OCI-LY3 (cell line): Measurements from ENCODE around the gene GUF1.
A peak's percentile ranks its signal among the peaks of the same experiment; 100 is the strongest.

Experiments
- H2AFZ ChIP-seq: fragments of 200-600, 300-600 bp; shearing (Covaris generic); 2 replicates; pipeline ENCODE4 v1.6.0; 2014; ENCODE audit warnings: antibody characterized with exemption, low read depth, low read length
- H3K27ac ChIP-seq: fragments of 200-600, 300-600 bp; sonication (generic); 2 replicates; pipeline ENCODE4 v1.5.1; 2014; ENCODE audit warnings: mild to moderate bottlenecking, low read length, moderate library complexity, mixed read lengths
- H3K27me3 ChIP-seq: fragments of 200-600, 300-600 bp; sonication (generic); 2 replicates; pipeline ENCODE4 v1.6.1; 2014; ENCODE audit warnings: low read depth, low read length, mixed read lengths
- H3K36me3 ChIP-seq: fragments of 200-600, 300-600 bp; sonication (generic); replicated peaks from 2 replicates; pipeline ENCODE3; 2014; ENCODE audit warnings: low read depth, low read length, mixed read lengths
- H3K4me1 ChIP-seq: fragments of 300-600, 200-600 bp; sonication (generic); 2 replicates; pipeline ENCODE4 v1.6.1; 2014; ENCODE audit warnings: low read length, mixed read lengths
- H3K4me2 ChIP-seq: fragments of 200-600, 300-600 bp; sonication (generic); 2 replicates; pipeline ENCODE4 v1.6.1; 2014; ENCODE audit warnings: low read length, mixed read lengths
- H3K4me3 ChIP-seq: fragments of 300-600, 200-600 bp; sonication (generic); 2 replicates; pipeline ENCODE4 v1.5.1; 2014; ENCODE audit warnings: antibody characterized with exemption, mild to moderate bottlenecking, low read length, moderate library complexity
- H3K79me2 ChIP-seq: fragments of 300-600, 200-600 bp; shearing (Covaris generic); 2 replicates; pipeline ENCODE4 v1.6.1; 2014; ENCODE audit warnings: mild to moderate bottlenecking, low read length, mixed read lengths
- H3K9ac ChIP-seq: fragments of 300-600, 200-600 bp; shearing (Covaris generic); 2 replicates; pipeline ENCODE4 v1.6.0; 2014; ENCODE audit warnings: mild to moderate bottlenecking, low read length, moderate library complexity
- H3K9me3 ChIP-seq: fragments of 200-600, 300-600 bp; shearing (Covaris generic); 2 replicates; pipeline ENCODE4 v1.6.1; 2014; ENCODE audit warnings: low read length, mixed read lengths; ENCODE audit not compliant: insufficient read depth
- H4K20me1 ChIP-seq: fragments of 200-600, 300-600 bp; sonication (generic); 2 replicates; pipeline ENCODE4 v1.6.1; 2016; ENCODE audit warnings: low read length, mixed read lengths; ENCODE audit not compliant: insufficient read depth
- EZH2phosphoT487 ChIP-seq: fragments of 200-600 bp; shearing (Covaris generic); IDR thresholded peaks from 2 replicates; pipeline ENCODE4 v1.6.1; 2018; ENCODE audit warnings: antibody characterized with exemption, mixed run types, low read depth
- TF ChIP-seq, protein P1 (sequence below): fragments of 200-600, 300-600 bp; sonication (generic); IDR thresholded peaks from 2 replicates; pipeline ENCODE4 v1.5.1; 2014; ENCODE audit warnings: antibody characterized with exemption, low read length, low read depth

Gene GUF1, protein sequence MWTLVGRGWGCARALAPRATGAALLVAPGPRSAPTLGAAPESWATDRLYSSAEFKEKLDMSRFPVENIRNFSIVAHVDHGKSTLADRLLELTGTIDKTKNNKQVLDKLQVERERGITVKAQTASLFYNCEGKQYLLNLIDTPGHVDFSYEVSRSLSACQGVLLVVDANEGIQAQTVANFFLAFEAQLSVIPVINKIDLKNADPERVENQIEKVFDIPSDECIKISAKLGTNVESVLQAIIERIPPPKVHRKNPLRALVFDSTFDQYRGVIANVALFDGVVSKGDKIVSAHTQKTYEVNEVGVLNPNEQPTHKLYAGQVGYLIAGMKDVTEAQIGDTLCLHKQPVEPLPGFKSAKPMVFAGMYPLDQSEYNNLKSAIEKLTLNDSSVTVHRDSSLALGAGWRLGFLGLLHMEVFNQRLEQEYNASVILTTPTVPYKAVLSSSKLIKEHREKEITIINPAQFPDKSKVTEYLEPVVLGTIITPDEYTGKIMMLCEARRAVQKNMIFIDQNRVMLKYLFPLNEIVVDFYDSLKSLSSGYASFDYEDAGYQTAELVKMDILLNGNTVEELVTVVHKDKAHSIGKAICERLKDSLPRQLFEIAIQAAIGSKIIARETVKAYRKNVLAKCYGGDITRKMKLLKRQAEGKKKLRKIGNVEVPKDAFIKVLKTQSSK

DNA sequence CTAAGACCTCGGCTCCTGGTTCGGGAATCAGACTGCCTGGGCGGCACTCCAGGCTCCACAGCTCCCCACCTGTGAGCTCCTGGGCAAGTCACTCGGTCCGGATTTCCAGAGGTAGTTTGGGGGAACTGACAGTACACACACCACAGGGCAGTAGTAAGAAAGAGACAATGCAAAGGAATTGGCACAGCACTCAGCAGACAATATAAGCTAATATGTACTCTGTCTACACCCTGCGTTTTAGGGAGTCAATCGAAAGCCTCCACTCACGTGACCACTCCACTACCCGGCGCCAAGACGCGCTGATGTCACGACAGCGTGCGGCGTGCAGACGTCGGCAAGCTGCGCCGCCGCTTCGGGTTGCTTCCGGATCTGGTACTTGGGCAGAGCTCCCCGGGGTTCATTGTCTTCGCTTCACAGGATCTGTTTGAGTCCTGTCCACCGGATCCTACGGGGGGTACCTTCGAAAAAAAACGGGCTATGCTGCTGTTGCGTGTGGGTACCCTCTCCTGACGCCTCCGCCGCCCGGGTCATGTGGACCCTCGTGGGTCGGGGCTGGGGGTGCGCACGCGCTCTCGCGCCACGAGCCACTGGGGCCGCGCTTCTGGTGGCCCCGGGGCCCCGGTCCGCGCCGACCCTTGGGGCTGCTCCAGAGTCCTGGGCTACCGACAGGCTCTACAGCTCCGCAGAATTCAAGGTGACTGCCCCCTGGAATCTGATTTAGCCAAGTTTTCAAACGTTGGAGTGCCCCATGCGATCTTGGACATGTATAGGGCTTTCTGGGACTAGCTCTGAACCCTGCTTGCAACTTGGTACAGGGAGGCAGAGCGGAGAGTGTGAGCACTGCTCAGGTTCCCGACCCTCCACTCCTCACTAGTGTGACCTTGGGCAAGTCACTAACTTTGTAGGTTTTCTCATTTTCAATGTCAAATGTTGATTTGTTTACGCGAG, at the start of gene GUF1:
Gene GUF1, plus strand, starts transcription at position 327 of the 948 bp plus-strand sequence. Its CDS starts 203 bp downstream, at position 530.
- Histone ChIP-seq H3K79me2 (peaks cover 48% of the 10 kb centered on the region), H3K4me1 (peaks cover 18% of the 10 kb centered on the region), H3K9ac (peak within 1 kb of the TSS; percentile 95), H3K4me2 (peak within 1 kb of the TSS; percentile 82), H3K9me3 (no peaks in the 10 kb centered on the region), H3K4me3 (peak within 1 kb of the TSS; percentile 92), H3K36me3 (peaks cover 15% of the 10 kb centered on the region), H3K27me3 (no peaks in the 10 kb centered on the region), H2AFZ (peak within 1 kb of the TSS; percentile 96), H4K20me1 (no peaks in the 10 kb centered on the region), H3K27ac (peak within 1 kb of the TSS; percentile 73)
- TF ChIP-seq, protein P1, sequence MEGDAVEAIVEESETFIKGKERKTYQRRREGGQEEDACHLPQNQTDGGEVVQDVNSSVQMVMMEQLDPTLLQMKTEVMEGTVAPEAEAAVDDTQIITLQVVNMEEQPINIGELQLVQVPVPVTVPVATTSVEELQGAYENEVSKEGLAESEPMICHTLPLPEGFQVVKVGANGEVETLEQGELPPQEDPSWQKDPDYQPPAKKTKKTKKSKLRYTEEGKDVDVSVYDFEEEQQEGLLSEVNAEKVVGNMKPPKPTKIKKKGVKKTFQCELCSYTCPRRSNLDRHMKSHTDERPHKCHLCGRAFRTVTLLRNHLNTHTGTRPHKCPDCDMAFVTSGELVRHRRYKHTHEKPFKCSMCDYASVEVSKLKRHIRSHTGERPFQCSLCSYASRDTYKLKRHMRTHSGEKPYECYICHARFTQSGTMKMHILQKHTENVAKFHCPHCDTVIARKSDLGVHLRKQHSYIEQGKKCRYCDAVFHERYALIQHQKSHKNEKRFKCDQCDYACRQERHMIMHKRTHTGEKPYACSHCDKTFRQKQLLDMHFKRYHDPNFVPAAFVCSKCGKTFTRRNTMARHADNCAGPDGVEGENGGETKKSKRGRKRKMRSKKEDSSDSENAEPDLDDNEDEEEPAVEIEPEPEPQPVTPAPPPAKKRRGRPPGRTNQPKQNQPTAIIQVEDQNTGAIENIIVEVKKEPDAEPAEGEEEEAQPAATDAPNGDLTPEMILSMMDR: no peak
- no peak for TF ChIP-seq EZH2phosphoT487

DNA sequence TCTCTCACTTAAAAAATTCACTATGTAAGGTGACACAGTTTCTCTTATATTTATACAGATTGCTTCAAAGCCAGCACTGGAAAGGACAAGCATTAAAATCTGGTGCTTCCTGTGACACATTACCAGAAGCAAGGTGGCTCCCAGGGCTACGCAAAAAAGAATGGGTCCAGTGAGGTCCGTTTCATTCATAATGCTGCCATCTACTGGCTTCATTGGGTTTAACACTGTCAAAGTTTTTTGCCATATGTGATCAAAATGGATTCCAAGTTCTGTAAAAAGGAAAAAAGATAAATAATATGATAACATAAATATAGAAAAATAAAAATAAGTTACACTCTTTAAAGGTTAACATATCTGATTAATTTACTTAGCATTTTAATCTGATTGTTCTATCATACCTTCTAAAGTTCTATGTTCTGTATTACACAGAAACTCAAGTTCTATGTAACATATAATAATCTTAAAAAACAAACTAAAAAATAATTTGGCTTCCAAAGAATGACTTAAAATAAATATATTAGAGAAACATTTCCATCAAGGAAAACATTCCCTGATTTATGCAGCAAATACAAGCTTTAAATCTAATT, 48.8 kb upstream of the GUF1 start:
- no peak overlapping the region for H3K27ac ChIP-seq
- H3K9ac ChIP-seq: no peak overlapping the region
- H3K36me3 ChIP-seq: no peaks in the 10 kb centered on the region
- H3K27me3 ChIP-seq: no peaks in the 10 kb centered on the region
- H4K20me1 ChIP-seq: no peaks in the 10 kb centered on the region
- peak overlapping the region; percentile 28; the same call in 1 of the 2 replicates for H3K4me2 ChIP-seq
- peaks cover 6% of the 10 kb centered on the region for H3K4me1 ChIP-seq
- TF ChIP-seq, protein P1: peak; percentile 68
- TF ChIP-seq EZH2phosphoT487: no peak
- no peak overlapping the region for H3K4me3 ChIP-seq
- H2AFZ ChIP-seq: peak overlapping the region; percentile 97
- H3K79me2 ChIP-seq: no peaks in the 10 kb centered on the region
- H3K9me3 ChIP-seq: no peaks in the 10 kb centered on the region

DNA sequence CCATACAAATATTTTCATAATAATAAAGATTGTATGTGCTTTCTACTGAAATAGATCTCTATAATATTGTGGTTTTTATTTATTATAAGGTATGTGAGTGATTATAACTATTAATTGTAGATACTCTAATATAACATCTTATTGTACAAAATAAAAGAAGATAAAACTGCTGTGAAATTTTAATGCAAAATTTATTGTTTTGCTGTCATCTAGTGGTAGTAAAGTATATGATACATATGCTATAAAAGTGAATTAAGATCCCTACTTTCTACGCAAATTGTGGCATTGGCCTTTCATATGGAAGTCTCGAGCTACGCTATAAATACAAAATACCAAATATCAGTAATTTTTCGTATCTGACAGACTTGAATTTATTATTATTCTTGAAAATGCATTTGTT, 46.1 kb upstream of the GUF1 start:
- peaks cover 6% of the 10 kb centered on the region for H3K4me1 ChIP-seq
- H2AFZ ChIP-seq: no peak overlapping the region
- H3K9ac ChIP-seq: no peak overlapping the region
- no peaks in the 10 kb centered on the region for H3K27me3 ChIP-seq
- H3K79me2 ChIP-seq: no peaks in the 10 kb centered on the region
- no peaks in the 10 kb centered on the region for H4K20me1 ChIP-seq
- no peak overlapping the region for H3K4me2 ChIP-seq
- TF ChIP-seq EZH2phosphoT487: no peak
- TF ChIP-seq, protein P1: peak; percentile 40
- no peaks in the 10 kb centered on the region for H3K9me3 ChIP-seq
- no peaks in the 10 kb centered on the region for H3K36me3 ChIP-seq
- no peak overlapping the region for H3K4me3 ChIP-seq
- no peak overlapping the region for H3K27ac ChIP-seq
